Body of pancreas (tissue), 4 donors: Measurements from ENCODE around the gene AURKAIP1.

Experiments used
- POLR2A ChIP-seq, 3 donors: fragments of 450-650 bp; IDR thresholded peaks; one replicate each; pipeline ENCODE4 v1.6.1; 2016; ENCODE audit warnings: antibody characterized with exemption in 3 of 3, mild to moderate bottlenecking in 2 of 3
- TF ChIP-seq, protein P1 (sequence below), 7 experiments: fragments of 450-650 bp in 4 of 7; fragments of 200-600 bp in 3 of 7; sonication (generic) in 3 of 7; IDR thresholded peaks; one replicate each; pipeline ENCODE4 v1.5.1; 2016 to 2019; ENCODE audit warnings: antibody characterized with exemption in 7 of 7

DNA sequence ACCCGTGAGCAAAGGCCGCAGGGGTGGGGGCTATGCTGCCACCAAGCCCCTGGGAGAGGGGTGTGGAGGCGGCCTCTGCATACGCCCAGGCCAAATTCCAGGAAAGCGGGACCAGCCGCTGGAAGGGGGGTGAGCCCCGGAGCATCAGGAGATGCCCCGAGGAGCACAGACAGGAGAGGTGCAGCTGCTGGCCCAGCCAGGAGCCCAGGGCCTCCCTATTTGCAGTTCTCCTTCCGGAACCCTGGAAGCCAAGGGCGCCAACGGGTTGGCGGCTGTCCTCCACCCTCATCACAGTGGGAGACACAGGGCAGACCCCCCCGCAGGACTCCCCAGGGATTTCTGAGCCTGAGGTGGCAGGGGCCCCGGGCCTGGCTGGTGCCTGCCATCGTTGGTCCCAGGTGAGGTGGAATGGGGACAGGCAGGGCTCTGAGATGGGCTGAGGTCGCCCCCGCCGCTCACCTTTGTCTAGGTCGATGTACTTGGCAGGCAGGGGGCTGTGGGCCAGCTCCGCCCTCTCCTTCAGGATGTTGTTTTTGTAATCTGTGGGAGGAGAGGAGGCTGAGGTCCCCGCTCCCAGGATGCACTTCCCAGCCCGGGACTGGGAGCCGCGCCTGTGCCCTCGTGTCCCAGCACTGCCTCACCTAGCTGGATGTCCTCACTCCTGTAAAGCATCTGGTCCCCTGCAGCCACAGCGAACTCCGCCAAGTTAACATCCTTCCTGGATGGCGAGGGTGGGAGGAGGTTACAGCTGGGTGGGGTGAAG is 21.4 kb downstream of the AURKAIP1 start:
- TF ChIP-seq, protein P1, sequence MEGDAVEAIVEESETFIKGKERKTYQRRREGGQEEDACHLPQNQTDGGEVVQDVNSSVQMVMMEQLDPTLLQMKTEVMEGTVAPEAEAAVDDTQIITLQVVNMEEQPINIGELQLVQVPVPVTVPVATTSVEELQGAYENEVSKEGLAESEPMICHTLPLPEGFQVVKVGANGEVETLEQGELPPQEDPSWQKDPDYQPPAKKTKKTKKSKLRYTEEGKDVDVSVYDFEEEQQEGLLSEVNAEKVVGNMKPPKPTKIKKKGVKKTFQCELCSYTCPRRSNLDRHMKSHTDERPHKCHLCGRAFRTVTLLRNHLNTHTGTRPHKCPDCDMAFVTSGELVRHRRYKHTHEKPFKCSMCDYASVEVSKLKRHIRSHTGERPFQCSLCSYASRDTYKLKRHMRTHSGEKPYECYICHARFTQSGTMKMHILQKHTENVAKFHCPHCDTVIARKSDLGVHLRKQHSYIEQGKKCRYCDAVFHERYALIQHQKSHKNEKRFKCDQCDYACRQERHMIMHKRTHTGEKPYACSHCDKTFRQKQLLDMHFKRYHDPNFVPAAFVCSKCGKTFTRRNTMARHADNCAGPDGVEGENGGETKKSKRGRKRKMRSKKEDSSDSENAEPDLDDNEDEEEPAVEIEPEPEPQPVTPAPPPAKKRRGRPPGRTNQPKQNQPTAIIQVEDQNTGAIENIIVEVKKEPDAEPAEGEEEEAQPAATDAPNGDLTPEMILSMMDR (IDR thresholded peaks at IDR 0.05) = no peak
- TF ChIP-seq POLR2A (IDR thresholded peaks at IDR 0.05) = no peak
